ENCODE results near the gene NELFB.

Gene NELFB

DNA sequence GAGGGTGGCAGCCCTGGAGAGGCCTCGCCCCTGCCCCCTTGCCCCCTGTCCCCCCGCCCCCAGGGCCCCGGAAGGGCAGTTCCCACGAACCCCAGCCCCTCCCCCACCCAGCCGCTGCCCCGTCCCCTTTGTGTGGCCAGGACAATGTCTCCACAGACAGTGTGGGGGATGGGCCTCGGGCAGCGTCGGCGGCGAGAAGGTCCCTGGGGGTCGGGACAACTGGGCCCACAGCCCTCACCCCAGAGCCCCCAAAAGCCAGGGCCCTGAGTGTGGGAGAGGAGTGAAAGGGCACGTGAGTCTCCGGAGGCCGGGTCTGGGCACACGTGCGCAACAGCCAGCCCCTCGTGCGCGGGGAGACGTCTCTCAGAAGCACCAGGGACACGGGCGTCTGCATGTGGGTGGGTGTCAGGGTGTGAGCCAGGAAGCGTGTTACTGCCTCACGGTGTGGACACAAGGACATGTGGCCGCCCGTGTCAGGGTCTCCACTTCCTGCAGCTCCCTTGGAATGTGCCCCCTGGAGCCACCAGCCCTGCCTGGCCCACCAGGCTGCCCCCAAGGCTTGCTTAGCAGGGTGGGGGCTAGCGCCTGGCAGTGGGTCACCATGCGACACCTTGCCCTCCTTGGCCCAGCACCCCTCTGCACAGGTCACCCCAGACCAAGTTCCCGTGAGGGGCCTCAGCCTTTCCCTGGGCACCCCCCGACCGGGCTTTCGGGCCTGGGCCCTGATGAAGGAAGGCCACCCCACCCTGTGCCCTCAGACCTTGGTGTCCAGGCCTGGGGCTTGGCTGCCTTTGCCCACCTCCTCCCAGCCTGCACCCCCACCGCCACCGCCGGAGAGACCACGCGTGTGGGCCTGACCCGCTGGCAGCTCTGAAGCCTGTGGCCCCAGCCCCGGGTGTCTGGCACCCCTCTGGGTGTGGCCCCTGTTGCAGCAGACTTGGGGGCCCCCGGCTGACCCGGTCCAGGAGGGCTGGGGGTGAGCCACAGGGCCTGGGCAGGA is 59.7 kb downstream of the NELFB start:
- DNase-seq (ENCODE audit: low read depth): no peak

DNA sequence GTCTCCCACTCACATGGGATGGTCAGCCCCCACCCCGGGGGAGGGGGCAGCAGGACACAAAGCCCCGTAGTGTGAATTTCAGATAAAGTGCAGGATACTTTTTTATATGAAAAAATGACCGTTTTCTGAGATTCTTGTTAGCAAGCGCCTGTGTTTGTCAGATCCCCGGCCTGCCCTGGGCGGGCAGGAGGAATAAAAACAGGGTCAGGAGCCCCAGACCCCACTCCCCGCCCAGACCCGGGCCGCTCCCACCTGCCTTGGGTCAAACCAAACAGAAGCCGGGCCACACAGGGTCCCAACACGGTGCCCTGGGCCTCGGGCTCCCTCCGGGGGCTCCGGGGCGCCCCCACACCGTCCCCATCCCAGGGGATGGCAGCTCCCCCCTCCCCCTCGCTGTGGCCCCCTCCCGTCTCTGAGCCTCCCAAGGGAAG is 60.5 kb downstream of the NELFB start:
- DNase-seq (ENCODE audit: low read depth): no peak

DNA sequence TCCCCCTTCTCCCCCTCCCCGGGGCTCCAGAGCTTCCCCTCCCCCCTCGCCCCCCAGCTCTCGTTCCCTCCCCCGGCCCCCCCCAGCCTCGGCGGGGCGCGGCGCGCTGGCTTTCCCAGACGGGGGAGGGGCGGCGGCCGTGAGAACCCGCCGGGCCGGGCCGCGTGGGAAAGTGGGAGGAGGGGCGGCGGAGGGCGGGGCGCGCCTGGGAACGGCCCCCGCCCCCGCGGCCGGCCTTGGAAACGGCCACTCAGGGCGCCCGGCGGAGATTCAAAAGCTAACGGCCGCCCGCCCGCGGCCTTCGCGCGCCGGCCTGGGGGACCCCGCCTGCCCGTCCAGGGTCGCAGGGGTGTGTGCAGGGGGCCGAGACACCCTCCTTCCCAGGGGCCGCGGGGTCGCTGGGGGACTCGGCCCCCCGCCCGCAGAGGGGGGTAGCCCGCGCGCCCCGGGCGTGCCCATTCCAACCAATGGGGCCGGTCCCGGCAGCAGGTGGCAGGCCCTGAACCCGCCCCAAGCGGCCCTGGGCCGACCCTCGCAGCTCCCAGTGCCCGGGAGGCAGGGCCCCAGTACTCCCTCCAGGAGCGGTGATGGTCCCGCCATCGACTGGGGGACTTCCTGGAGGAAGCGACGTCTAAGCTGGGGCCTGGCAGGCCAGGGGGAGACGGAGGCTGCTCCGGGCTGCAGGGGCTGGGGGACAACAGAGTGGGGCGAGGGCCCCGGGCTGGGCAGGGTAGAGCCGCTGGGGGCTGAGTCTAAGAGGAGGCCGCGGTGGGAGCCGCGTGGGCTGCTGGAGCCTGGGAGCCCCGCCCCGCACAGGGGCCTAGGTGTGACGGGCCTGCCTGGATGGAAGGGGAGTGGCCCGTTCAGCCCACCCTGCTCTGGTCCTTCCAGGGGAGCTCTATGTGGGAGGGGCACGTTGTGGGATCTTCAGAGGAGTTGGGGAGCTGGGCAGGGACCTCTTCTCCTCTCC is 61.2 kb downstream of the NELFB start:
- DNase-seq (ENCODE audit: low read depth): no peak

DNA sequence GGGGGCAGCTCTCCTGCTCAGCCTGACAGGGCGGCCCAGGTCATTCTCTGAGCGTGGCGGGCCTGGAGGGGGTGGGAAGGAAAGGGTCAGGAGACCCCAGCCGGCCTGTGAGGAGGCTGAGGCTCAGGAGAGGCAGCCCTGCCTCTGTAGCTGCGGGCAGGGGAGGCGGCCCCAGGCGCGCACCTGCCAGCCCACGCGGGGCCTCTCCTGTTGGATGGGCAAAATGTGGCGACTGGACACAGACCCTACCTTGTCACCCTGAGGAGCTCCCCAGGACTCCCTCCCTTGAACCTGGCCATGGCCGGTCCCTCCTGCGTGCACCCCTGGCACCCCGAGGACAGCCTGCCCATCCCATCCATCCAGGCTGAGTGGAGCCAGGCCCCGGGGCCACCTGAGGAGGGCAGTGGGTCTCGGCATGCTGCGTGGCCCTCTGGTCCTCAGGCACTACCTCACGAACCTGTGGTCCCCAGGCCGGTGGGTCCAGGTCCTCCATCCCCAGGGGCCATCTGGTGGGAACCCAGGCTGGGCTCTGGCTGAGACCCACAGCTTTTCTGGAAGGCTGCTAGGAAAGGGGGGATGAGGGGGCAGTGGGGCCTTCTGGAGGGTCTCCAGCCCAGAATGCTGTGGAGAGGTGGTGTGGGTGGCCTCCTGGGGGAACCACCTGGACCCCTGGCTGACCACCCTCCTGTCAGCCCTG is 62.0 kb downstream of the NELFB start:
- no peak for DNase-seq (ENCODE audit: low read depth)

DNA sequence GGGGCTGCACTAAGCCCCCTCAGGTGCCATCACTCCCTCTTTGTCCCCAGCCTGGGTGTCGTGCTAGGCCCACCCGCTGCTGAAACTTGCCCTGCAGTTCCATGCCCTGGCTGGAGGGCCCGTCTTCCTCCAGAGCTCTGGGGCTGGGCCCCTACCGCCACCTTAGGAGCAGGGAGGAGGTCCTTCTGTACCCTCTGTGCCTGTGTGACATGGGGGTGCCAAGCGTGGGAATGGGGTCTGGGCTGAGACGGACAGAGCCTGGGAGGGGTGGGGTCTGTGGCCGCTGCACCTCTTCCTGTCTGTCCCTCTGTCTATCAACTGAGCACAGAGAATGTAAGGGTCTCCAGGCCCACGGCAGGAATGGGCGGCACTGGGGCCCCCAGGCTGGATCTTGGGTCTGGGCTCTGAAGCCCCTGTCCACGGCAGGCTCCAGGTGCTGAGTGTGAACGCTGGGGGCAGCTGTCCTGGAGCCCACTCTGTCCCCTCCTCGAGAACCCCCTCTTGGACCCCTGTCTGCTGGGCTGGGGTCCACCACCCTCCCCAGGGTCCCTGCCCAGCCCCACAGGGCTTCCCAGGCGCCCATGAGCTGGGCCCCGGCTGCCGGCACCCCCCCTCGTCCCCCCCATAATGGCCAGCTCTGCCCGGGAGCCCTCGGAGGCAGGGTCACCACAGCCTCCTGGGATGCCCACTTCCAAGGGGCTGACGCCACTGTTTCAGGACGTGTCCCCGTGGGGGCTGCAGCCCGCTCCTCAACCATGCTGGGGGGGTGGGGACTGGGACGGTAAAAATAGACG is 62.8 kb downstream of the NELFB start:
- DNase-seq (ENCODE audit: low read depth): no peak

DNA sequence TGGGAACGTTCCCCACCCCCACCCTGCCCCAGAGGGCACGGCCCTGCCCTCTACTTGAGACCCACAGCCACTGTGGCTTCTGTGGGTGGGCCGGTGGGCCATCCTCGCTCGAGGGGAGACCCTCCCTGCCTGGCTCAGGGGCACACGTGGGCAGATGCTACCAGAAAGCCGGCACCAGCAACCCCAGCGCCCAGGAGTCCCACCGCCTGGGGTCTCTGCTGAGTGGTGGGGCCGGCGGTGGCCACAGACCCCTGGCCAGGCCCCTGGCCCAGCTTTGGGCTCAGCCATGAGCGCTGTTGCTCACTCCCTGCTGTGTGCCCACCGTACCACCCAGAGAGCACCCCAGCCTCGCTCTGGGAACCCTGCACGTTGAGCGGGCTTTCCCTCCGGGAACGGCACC is 63.5 kb downstream of the NELFB start:
- no peak for DNase-seq (ENCODE audit: low read depth)

DNA sequence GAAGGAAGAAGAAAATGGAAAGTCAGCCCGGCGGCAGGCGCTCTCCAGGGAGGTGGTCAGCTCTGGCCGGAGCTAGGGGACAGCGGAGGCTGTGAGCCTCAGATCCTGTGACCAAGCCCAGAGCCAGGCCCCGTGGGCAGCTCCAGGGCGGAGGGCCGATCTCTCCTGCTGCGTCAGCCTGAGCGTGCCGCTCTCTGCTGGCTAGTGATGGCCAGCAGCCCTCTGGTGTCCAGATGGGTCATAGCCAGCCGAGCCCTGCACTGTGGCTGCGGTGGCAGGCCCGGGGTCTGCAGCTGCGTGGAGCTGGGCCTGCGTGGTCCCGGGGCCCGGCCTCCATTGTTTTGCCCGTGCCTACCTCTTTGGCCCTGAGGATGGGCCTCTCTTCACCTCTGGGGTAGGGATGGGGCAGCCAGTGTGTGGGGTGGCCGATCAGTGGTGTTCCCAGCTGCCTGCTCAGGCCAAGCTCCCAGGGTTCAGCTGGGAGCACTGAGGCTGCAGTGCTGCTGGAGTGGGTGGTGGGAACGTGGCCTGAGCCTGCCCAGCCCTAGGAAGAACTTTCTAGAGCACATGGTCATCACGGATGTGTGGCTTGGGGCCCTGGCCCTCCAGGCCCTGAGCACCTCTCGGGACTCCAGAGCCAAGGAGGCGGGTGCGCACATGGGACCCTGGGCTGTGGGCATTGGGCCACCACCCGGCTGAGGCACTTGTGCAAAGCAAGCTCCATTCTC is 64.0 kb downstream of the NELFB start:
- no peak for DNase-seq (ENCODE audit: low read depth)

DNA sequence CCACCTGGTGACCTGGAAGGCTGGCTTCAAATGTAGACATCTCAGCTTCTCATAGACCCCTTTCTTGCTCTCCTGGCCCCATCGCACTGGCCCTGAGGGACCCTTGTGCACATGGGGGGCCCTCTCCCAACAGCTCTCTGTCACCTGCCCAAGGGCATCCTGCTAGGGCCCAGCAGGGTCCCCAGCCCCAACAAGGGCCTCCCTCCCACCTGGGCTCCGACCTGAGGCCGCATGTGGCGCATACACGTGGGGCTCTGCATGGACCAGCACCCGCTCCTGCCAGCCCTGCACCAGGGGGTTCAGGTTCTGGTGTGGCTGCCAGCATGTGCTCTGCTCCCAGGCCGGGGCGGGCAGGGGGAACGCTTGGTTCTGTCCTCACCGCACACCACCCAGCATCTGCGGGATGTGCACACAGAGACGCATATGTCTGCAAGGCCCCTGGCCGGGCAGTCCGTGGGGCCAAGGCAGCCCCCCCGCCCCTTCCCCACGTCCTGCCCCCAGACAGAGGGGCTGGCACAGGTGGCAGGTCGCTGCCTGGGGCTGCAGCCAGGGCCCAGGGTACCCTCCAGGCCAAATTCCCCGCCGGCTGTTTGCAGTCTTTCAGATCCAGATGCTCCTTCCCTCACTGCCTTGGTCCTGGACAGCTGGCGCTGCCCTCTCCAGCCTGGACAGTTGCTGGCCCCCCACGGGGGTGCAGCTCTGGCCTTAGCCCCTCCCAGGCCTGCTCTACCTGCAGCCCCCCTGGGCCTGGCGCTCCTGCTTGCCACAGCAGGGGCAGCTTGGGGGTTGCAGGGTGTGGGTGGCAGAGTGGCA is 64.8 kb downstream of the NELFB start:
- DNase-seq (ENCODE audit: low read depth): no peak

DNA sequence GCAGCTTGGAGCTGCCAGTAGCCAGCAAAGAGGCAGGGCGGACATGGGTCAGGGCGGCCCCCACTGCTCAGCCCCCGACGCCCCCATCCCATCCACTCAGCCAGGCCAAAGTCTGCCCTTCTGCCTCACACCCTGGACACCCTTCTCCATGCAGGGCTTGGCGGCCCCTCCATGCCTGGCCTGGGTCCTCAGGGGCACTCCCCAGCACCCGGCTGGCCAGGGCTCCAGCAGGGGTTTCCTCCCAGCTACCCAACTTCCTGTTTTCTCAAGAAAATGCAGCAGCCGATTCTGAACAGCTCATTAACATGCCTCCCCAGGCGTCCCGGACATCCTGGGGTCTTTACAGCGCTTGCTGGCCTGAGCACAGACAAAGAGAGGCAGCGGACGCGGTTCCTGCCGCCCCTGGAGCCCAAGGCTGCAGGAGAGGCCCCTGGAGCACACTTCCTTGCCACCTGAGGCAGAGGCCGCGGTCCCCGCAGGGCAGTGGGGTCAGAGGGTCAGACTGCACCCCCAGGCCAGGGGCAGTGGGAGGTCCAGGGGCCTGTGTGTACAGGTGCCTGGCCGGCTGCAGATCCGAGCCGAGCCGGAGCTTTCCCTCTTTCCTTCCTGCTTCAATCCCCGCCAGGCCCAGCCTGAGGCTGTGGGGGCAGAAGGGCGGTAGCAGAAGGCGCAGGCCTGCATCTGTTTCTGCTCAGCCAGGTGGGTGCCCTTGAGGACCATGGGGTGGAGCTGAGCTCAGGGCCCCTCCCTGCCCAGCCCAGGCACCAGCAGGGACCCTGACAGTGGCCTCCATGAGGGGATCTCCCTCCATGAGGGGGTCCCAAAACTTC is 65.6 kb downstream of the NELFB start:
- DNase-seq (ENCODE audit: low read depth): no peak

DNA sequence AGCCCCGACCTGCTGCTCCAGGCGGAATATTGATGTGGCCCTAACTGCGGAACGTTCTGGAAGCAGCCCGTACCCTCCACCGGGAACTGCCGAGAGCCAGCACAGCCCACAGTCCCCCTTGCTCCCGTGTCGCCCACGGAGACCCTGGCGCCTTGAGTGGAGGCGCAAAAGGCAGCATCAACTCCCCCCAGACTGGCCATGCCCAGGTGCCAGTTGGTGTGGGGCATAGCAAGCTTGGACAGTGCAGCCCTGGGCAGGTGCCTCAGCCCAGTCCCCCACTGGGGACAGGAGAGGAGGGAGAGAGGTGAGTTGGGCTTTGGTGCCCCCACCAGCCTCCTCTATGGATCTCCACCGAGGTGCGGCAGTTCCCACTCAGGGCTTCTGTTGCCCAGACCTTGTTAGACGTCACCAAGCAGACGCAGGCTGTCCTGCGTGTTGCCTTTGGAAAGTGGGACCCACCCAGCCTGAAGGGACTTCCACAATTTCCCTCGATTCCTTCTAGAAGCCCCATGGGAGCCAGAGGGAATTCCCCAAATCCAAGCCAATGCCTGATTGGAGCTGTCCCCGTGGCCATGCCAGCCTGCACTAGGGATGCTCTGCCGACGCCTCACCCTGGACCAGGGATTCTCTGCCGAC is 66.7 kb downstream of the NELFB start:
- no peak for DNase-seq (ENCODE audit: low read depth)

Measured in fibroblast of the conjunctiva (primary cell).